HPDE6-E6E7 (cell line): Measurements from ENCODE around the gene PAQR3.
"Not testable (repeated sequence)": the region's sequence is repeated elsewhere in the genome, so short reads cannot be mapped to it uniquely, and the experiment has no call there.

Experiments
- DNase-seq: peaks from one replicate; pipeline ENCODE4 v3.0.0; 2011; ENCODE audit warnings: missing footprints; ENCODE audit errors: extremely low spot score

Gene PAQR3

GRCh38 chr4:78926826-78927225, 12.4 kb downstream of the PAQR3 start:
- no peak for DNase-seq

- DNase-seq, result no peak
Measured at GRCh38 chr4:78923464-78924312, 15.6 kb downstream of the PAQR3 start.

- no peak for DNase-seq
Measured at GRCh38 chr4:78922207-78922606, 17.0 kb downstream of the PAQR3 start.

- no peak for DNase-seq
Measured at GRCh38 chr4:78910612-78911011, 28.6 kb downstream of the PAQR3 start.

GRCh38 chr4:78908974-78909373, 30.3 kb downstream of the PAQR3 start:
- not testable (repeated sequence) for DNase-seq

- DNase-seq, result no peak
Measured at GRCh38 chr4:78907638-78908037, 31.6 kb downstream of the PAQR3 start.

- no peak for DNase-seq
Measured at GRCh38 chr4:78904143-78904542, 35.1 kb downstream of the PAQR3 start.

GRCh38 chr4:78902298-78902697, 36.9 kb downstream of the PAQR3 start:
- no peak for DNase-seq

GRCh38 chr4:78901882-78902281, 37.4 kb downstream of the PAQR3 start:
- no peak for DNase-seq

- no peak for DNase-seq
Measured at GRCh38 chr4:78899302-78899701, 39.9 kb downstream of the PAQR3 start.

- DNase-seq, result no peak
Measured at GRCh38 chr4:78889955-78890354, 49.3 kb downstream of the PAQR3 start.

GRCh38 chr4:78885598-78885997, 53.6 kb downstream of the PAQR3 start:
- DNase-seq, result no peak

GRCh38 chr4:78880874-78881492, 58.3 kb downstream of the PAQR3 start:
- DNase-seq, result no peak

GRCh38 chr4:78878031-78878430, 61.2 kb downstream of the PAQR3 start:
- DNase-seq, result no peak

GRCh38 chr4:78876568-78877320, 62.5 kb downstream of the PAQR3 start:
- no peak for DNase-seq

GRCh38 chr4:78870056-78870455, 69.2 kb downstream of the PAQR3 start:
- DNase-seq, result no peak

GRCh38 chr4:78868712-78869111, 70.5 kb downstream of the PAQR3 start:
- DNase-seq, result not testable (repeated sequence)

- no peak for DNase-seq
Measured at GRCh38 chr4:78865451-78865850, 73.8 kb downstream of the PAQR3 start.

- peak; percentile 6 for DNase-seq
Measured at GRCh38 chr4:78864405-78865024, 74.7 kb downstream of the PAQR3 start.

- no peak for DNase-seq
Measured at GRCh38 chr4:78863991-78864390, 75.2 kb downstream of the PAQR3 start.

GRCh38 chr4:78863254-78863869, 75.9 kb downstream of the PAQR3 start:
- no peak for DNase-seq

- no peak for DNase-seq
Measured at GRCh38 chr4:78862314-78862737, 76.9 kb downstream of the PAQR3 start.
